Measurements from ENCODE around the gene SLC6A6.

SLC6A6 gene

GRCh38 chr3:14472471-14473351 lies 70.3 kb downstream of the SLC6A6 start:
- no peak for DNase-seq

- DNase-seq, result no peak
Observed at GRCh38 chr3:14473411-14473891, 71.0 kb downstream of the SLC6A6 start.

- DNase-seq, result no peak
Observed at GRCh38 chr3:14474363-14475081, 72.1 kb downstream of the SLC6A6 start.

- DNase-seq, result no peak
Observed at GRCh38 chr3:14475621-14476020, 73.2 kb downstream of the SLC6A6 start.

GRCh38 chr3:14476583-14477265 lies 74.3 kb downstream of the SLC6A6 start:
- DNase-seq, result no peak

- DNase-seq, result no peak
Observed at GRCh38 chr3:14477311-14477935, 75.0 kb downstream of the SLC6A6 start.

- no peak for DNase-seq
Observed at GRCh38 chr3:14478956-14479550, 76.6 kb downstream of the SLC6A6 start.

GRCh38 chr3:14479591-14479990 lies 77.2 kb downstream of the SLC6A6 start:
- DNase-seq, result no peak

- DNase-seq, result no peak
Observed at GRCh38 chr3:14480207-14481017, 78.0 kb downstream of the SLC6A6 start.

- DNase-seq, result no peak
Observed at GRCh38 chr3:14481018-14481645, 78.7 kb downstream of the SLC6A6 start.

- DNase-seq, result no peak
Observed at GRCh38 chr3:14481646-14482036, 79.2 kb downstream of the SLC6A6 start.

- DNase-seq, result no peak
Observed at GRCh38 chr3:14482271-14482721, 79.9 kb downstream of the SLC6A6 start.

- DNase-seq, result no peak
Observed at GRCh38 chr3:14483286-14483685, 80.9 kb downstream of the SLC6A6 start.

- no peak for DNase-seq
Observed at GRCh38 chr3:14484741-14485140, 82.3 kb downstream of the SLC6A6 start.

GRCh38 chr3:14485981-14486380 lies 83.6 kb downstream of the SLC6A6 start:
- no peak for DNase-seq

- DNase-seq, result no peak
Observed at GRCh38 chr3:14486460-14486859, 84.1 kb downstream of the SLC6A6 start.

GRCh38 chr3:14487086-14487485 lies 84.7 kb downstream of the SLC6A6 start:
- no peak for DNase-seq

- DNase-seq, result no peak
Observed at GRCh38 chr3:14487821-14488220, 85.4 kb downstream of the SLC6A6 start.

GRCh38 chr3:14488286-14489041 lies 86.1 kb downstream of the SLC6A6 start:
- no peak for DNase-seq

- DNase-seq, result no peak
Observed at GRCh38 chr3:14489641-14490040, 87.2 kb downstream of the SLC6A6 start.
